Measurements from ENCODE around the gene PCED1B.
"Not testable (repeated sequence)": the region's sequence is repeated elsewhere in the genome, so short reads cannot be mapped to it uniquely, and the experiment has no call there.

PCED1B gene, protein sequence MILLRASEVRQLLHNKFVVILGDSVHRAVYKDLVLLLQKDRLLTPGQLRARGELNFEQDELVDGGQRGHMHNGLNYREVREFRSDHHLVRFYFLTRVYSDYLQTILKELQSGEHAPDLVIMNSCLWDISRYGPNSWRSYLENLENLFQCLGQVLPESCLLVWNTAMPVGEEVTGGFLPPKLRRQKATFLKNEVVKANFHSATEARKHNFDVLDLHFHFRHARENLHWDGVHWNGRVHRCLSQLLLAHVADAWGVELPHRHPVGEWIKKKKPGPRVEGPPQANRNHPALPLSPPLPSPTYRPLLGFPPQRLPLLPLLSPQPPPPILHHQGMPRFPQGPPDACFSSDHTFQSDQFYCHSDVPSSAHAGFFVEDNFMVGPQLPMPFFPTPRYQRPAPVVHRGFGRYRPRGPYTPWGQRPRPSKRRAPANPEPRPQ

GRCh38 chr12:47079468-47079980 is at the start of gene PCED1B, which contains the start of gene AMIGO2:
Gene PCED1B (plus strand): TSS chr12:47079621. CDS start chr12:47235064, 155,443 bp downstream.
Gene AMIGO2 (minus strand): TSS chr12:47079959. CDS start chr12:47079002, 957 bp downstream.
- peak; percentile 76 for DNase-seq (ENCODE audit: low spot score)

DNA sequence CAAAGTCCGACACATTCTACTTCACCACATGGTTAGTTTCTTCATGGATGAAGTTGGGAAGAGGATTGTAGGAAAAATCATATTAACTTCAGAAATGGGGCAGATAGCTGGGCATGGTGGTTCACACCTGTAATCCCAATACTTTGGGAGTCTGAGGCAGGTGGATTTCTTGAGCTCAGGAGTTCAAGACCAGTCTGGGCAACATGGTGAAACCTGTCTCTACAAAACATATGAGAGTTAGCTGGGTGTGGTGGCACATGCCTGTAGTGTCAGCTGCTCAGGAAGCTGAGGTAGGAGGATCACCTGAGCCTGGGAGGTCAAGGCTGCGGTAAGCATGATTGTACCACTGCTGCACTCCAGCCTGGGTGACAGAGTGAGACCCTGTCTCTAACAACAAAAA is 49.5 kb upstream of the PCED1B start:
- no peak for DNase-seq (ENCODE audit: low spot score)

DNA sequence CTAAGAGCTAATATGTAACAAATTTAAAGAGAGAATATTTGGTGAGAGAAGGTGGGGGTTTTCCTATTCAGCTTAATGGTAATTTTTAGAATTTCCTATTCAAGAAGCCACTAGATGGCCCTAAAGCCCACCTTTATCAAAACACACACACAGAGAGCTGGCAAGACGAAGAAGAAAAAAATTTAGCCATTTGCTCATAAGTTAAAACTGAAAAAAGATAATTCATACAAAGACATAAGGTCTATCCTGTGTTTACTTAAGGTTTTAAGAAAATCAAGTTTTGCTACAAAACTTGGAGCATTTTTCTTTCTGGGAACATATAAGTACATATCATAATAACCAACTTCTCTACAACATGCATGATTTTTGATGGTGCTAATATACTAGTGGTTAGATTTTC is 46.8 kb upstream of the PCED1B start:
- DNase-seq (ENCODE audit: low spot score), result no peak

DNA sequence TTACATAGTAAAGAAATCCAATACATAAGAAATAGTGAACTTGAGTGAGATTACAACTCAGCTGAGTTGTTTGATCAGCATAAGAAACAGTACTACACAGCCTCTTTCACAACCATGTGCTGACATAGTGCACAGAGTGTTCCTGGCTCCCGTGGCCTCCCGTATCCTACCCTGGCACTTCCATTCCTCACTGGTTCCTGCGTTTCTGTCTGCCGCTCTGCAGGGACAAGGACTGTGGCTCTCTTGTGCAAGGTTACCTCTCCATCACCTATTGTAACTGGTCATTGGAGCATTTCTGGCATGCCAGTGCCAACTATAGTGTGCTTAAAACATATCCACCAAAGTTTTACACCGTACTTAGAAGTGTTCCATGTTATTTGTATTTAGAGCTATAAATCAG is 46.3 kb upstream of the PCED1B start:
- no peak for DNase-seq (ENCODE audit: low spot score)

GRCh38 chr12:47033789-47034555 is 45.4 kb upstream of the PCED1B start:
- DNase-seq (ENCODE audit: low spot score), result no peak

DNA sequence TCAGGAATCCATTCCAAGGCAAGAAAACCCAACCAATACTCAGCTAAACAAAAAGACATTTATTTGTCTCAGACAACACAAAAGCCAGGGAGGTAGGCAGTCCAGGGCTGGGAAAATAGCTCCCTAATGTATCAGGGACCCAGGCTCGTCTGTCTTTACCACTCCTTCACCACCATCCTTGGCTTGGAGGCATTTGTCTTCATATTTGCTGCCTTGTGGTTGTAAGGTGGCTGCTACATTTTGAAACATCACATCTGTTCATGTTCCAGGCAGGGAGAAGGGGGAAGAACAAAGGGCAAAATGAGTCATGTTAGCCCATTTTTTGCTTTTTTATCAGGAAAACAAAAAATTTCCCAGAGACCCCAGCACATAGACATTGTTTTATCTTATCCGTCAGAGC is 44.8 kb upstream of the PCED1B start:
- DNase-seq (ENCODE audit: low spot score), result no peak

DNA sequence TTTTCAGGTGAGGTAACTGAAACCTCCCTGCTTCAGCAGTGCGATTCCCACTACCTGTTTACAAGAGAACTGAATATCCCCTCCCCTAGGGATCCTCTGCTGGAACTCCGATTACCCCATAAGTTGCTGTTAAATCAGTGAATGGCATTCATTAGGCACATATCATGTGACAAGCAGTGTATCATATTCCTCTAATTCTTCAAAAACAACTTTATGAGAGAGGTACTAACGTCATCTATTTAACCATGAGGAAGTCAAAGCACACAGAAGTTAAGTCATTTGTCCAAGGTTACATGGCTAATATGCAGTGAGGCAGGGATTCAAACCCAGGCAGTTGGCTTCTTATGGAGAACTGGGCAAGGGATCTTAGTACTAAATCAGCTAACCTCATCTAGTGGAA is 43.9 kb upstream of the PCED1B start:
- DNase-seq (ENCODE audit: low spot score), result no peak

- DNase-seq (ENCODE audit: low spot score), result no peak
These were observed 41.1 kb upstream of the PCED1B start for GRCh38 chr12:47038270-47038748.

DNA sequence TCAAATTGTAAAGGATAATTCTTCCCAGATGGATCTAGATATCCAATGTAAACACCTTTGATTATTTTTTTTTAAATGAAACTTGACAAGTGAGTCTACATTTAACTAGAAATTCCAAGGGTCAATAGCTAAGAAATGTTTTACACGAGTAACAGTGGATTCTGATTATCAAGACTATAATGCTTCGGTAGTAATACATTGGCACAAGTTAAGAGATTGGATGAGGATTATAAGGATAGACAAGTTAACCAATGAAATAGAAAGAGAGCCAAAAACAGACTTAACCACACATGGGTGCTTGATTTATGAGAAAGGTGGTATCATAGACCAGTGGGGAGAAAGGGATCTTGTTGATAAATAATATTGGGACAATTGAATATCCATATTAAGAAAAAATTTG is 40.3 kb upstream of the PCED1B start:
- no peak for DNase-seq (ENCODE audit: low spot score)

DNA sequence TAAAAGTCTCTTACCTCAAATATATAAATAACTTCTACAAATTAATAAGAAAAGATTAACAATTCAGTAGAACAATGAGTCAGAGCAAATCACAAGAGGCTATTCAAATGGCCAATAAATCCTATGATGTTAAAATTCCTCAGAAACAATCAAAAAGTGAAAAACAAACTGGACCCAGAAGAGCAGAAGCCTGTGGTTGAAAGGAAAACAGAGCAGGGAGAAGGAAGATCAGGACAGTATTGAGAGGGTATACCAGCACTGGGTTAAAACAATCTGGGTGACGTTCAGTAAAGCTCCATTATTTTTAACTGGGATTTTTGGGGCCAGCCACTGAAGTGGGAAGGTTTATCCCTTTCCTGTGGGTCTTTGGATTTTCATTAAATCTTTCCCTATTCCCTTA is 39.7 kb upstream of the PCED1B start:
- DNase-seq (ENCODE audit: low spot score), result no peak

- DNase-seq (ENCODE audit: low spot score), result no peak
These were observed 38.1 kb upstream of the PCED1B start for GRCh38 chr12:47041327-47041726.

- no peak for DNase-seq (ENCODE audit: low spot score)
These were observed 30.9 kb upstream of the PCED1B start for GRCh38 chr12:47048541-47048940.

DNA sequence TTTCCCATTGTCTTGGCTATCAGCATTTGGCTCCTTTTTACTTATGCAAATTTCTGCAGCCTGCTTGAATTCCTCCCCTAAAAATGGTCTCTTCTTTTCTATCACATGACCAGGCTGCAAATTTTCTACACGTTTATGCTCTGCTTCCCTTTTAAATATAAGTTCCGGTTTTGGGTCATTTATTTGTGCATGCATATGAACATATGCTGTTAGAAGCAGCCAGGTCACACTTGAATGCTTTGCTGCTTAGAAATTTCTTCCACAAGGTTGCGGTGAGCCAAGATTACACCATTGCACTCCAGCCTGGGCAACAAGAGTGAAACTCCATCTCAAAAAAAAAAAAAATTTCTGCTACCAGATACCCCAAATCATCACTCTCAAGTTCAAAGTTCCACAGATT is 28.1 kb upstream of the PCED1B start:
- not testable (repeated sequence) for DNase-seq (ENCODE audit: low spot score)

GRCh38 chr12:47052274-47052673 is 27.1 kb upstream of the PCED1B start:
- DNase-seq (ENCODE audit: low spot score), result no peak

GRCh38 chr12:47053961-47054360 is 25.5 kb upstream of the PCED1B start:
- no peak for DNase-seq (ENCODE audit: low spot score)

DNA sequence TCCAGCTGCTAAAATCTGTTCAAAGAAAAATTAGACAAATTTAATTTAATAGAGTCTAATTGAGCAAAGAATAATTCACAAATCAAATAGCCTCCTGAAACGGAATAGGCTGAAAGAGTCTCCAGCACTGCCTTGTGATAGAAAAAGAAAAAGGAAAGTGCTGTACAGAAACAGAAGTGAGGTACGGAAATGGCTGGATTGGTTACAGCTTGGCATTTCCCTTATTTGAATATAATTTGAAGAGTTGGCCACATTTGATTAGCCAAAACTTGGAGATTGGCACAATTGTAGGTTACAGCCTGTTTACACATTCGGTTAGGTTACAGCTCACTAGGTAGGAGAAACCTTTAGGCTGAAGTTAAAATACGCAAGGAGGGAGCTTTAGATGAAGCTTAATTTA is 24.8 kb upstream of the PCED1B start:
- DNase-seq (ENCODE audit: low spot score), result no peak

DNA sequence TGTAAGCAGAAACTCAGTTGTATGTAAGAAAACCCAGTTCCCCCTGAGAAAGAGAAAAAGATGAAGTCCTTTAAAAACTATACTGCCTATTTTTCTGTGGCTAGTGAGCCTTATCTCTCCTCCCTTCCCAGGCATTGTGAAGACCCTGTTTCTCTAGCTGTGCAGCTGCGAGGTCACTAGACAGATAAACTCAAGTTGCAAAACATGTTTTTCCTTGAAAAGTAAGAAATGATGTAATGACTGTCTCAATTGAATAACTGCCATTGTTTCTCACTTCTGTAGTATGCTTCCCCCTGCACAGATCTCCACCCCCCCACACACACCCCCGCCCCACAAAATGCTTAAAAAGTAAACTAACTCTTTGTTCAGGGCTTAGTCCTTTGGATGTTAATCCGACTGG is 23.6 kb upstream of the PCED1B start:
- not testable (repeated sequence) for DNase-seq (ENCODE audit: low spot score)

GRCh38 chr12:47056944-47057343 is 22.5 kb upstream of the PCED1B start:
- DNase-seq (ENCODE audit: low spot score), result not testable (repeated sequence)

- not testable (repeated sequence) for DNase-seq (ENCODE audit: low spot score)
These were observed 20.8 kb upstream of the PCED1B start for GRCh38 chr12:47058640-47059039.

GRCh38 chr12:47065546-47065945 is 13.9 kb upstream of the PCED1B start:
- no peak for DNase-seq (ENCODE audit: low spot score)

DNA sequence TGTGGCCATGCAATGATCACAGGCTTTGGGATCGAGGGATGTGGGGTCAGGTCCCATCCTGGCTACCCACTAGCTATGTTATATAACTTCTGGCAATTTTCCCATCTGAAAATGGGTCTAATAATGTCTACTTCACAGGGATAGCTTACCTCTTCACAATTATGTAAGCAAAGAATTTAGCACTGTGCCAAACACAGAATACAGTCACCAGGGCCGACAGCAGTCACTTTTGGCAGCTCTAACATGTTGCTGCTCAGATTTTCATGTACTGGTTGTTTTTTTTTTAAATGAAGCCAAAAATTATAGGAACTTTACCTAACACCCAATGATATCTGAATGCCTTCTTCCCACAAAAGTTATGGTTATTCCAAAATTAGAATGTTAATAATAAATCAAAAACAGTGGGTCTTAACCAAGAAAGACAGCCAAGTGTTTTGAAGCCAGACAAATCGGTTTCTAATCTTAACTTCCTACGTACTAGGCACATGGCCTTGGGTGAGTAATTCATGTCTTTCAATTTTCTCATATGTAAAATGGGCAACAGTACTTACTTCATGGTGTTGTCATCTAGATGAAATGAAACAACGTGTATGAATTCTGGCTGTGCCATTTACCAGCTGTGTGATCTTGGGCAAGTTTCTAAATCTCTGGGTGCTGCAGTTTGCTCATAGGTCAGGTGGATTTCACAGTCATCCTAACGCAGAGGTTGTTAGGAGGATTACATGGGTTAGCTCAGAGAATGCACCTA is 13.0 kb upstream of the PCED1B start:
- no peak for DNase-seq (ENCODE audit: low spot score)

GRCh38 chr12:47067176-47067575 is 12.2 kb upstream of the PCED1B start:
- no peak for DNase-seq (ENCODE audit: low spot score)
